GM12865 (cell line): ENCODE results near the gene CASKIN1.
"Not testable (repeated sequence)": the region's sequence is repeated elsewhere in the genome, so short reads cannot be mapped to it uniquely, and the experiment has no call there.

ENCODE experiments used
- DNase-seq: peaks from one replicate; pipeline ENCODE4 v3.0.0; 2010; ENCODE audit warnings: low read depth
- H3K4me3 ChIP-seq: 2 replicates; pipeline ENCODE4 v1.5.1; 2011; ENCODE audit warnings: mild to moderate bottlenecking, low read depth, low read length, control low read depth
- TF ChIP-seq, protein P1 (sequence below): IDR thresholded peaks from 2 replicates; pipeline ENCODE4 v1.5.1; 2011; ENCODE audit warnings: low read length, control low read depth, low read depth, inconsistent platforms; ENCODE audit not compliant: insufficient read depth; ENCODE audit errors: missing control alignments

CASKIN1 gene

GRCh38 chr16:2242598-2242997 lies 46.2 kb upstream of the CASKIN1 start:
- TF ChIP-seq, protein P1, sequence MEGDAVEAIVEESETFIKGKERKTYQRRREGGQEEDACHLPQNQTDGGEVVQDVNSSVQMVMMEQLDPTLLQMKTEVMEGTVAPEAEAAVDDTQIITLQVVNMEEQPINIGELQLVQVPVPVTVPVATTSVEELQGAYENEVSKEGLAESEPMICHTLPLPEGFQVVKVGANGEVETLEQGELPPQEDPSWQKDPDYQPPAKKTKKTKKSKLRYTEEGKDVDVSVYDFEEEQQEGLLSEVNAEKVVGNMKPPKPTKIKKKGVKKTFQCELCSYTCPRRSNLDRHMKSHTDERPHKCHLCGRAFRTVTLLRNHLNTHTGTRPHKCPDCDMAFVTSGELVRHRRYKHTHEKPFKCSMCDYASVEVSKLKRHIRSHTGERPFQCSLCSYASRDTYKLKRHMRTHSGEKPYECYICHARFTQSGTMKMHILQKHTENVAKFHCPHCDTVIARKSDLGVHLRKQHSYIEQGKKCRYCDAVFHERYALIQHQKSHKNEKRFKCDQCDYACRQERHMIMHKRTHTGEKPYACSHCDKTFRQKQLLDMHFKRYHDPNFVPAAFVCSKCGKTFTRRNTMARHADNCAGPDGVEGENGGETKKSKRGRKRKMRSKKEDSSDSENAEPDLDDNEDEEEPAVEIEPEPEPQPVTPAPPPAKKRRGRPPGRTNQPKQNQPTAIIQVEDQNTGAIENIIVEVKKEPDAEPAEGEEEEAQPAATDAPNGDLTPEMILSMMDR: no peak
- no peak overlapping the region for H3K4me3 ChIP-seq
- DNase-seq: no peak

DNA sequence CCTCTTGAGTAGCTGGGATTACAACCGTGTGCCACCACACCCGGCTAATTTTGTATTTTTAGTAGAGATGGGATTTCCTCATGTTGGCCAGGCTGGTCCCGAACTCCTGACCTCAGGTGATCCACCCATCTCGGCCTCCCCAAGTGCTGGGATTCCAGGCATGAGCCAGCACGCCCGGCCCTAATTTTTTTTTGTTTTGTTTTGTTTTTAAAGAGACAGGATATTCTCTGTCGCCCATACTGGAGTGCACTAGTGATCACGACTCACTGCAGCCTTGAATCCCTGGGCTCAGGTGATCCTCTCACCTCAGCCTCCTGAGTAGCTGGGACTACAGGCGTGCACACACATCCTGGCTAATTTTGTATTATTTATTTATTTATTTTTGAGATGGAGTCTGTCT lies 43.9 kb upstream of the CASKIN1 start:
- H3K4me3 ChIP-seq, DNase-seq: not testable (repeated sequence)

GRCh38 chr16:2238838-2239675 lies 42.7 kb upstream of the CASKIN1 start:
- TF ChIP-seq, protein P1: no peak
- no peak for DNase-seq
- no peak overlapping the region for H3K4me3 ChIP-seq

DNA sequence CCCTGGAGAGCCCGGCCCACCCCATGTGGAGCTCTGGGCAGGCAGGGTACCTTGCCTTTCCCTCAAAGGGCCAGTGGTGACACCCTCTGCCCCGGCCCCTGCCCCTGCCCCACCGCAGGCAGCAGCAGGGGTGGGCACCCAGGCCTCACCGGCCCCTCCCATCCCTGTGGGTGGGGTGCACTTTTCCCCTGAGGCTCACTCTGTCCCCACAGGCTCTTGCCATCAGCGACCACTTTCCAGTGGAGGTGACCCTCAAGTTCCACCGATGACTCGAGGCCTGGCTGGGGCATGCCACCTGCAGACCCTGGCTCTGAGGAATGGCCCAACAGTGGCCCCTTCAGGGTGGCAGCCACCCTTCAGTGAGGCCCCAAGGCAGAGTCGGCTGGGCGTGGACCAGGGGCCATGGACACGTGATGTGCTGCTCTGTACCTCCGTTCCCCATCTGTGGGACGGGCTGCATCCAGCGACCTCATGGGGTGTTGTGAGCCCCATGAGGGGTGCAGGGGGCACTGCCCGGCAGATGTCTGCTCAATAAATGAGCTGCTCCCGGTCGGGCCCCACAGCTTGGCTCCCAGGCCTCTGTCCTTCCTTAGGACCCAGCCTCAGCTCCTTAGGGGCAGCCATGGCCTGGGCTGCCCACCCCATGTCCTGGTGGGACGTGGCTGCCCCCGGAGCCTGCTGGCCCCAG lies 41.9 kb upstream of the CASKIN1 start:
- no peak for DNase-seq
- TF ChIP-seq, protein P1: no peak
- no peak overlapping the region for H3K4me3 ChIP-seq

DNA sequence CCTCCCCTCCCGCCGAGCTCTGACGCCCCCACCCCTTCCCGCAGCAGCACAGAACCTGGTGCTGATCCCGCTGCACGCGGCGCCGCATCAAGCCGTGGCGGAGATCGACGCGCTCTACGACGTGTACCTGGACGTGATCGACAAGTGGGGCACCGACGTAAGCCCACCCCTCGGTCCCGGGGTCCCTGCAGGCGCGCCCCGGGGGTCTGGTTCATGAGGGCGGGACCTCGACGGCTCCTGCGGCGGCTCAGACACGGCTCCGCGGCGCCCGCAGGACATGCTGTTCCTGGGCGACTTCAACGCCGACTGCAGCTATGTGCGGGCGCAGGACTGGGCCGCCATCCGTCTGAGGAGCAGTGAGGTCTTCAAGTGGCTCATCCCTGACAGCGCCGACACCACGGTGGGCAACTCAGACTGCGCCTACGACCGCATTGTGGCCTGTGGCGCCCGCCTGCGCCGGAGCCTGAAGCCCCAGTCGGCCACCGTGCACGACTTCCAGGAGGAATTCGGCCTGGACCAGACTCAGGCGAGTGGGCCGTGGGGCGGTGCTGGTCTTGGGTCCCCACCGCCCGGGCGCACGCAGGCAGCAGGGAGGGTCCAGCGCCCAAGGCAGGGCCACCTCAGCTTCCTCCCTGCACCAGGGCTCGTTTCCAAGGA lies 41.2 kb upstream of the CASKIN1 start:
- TF ChIP-seq, protein P1: no peak
- no peak overlapping the region for H3K4me3 ChIP-seq
- DNase-seq: no peak

GRCh38 chr16:2237102-2237482 lies 40.7 kb upstream of the CASKIN1 start:
- TF ChIP-seq, protein P1: no peak
- no peak for DNase-seq
- H3K4me3 ChIP-seq: no peak overlapping the region
